GM12878 (cell line): Measurements from ENCODE around the gene RENBP. TPM values are rescaled to one million over a fixed set of nuclear protein-coding genes. Genes with fewer than 3 reads are reported as not detected.

Experiments used
- CBX5 ChIP-seq: sonication (generic); IDR thresholded peaks from 2 replicates; pipeline ENCODE4 v1.6.1; 2016; ENCODE audit warnings: low read depth, moderate library complexity, mild to moderate bottlenecking, inconsistent platforms
- E2F4 ChIP-seq: IDR thresholded peaks from 2 replicates; pipeline ENCODE4 v1.6.1; 2012; ENCODE audit warnings: low read depth, low read length, improper control_type of control experiment
- KAT2A ChIP-seq: conservative IDR thresholded peaks from 2 replicates; pipeline ENCODE4 v1.6.1; 2011; ENCODE audit warnings: low read depth, low read length; ENCODE audit not compliant: control insufficient read depth
- KDM1A ChIP-seq: fragments of 200-600 bp; sonication (generic); IDR thresholded peaks from 2 replicates; pipeline ENCODE4 v1.6.1; 2016; ENCODE audit warnings: borderline replicate concordance
- MEF2A ChIP-seq: IDR thresholded peaks from 2 replicates; pipeline ENCODE4 v1.6.1; 2011; ENCODE audit warnings: low read depth, mild to moderate bottlenecking, low read length, moderate library complexity; ENCODE audit not compliant: insufficient read depth
- MTA3 ChIP-seq: IDR thresholded peaks from 2 replicates; pipeline ENCODE4 v1.6.1; 2012; ENCODE audit warnings: low read length, inconsistent platforms, borderline replicate concordance
- NFYB ChIP-seq: IDR thresholded peaks from 2 replicates; pipeline ENCODE4 v1.6.1; 2011; ENCODE audit warnings: low read depth, mild to moderate bottlenecking, low read length, improper control_type of control experiment, moderate library complexity; ENCODE audit not compliant: insufficient read depth
- PBX3 ChIP-seq: IDR thresholded peaks from 2 replicates; pipeline ENCODE4 v1.6.1; 2011; ENCODE audit warnings: mild to moderate bottlenecking, low read depth, low read length, moderate library complexity; ENCODE audit not compliant: insufficient replicate concordance
- RBBP5 ChIP-seq: fragments of 200-600 bp; sonication (generic); conservative IDR thresholded peaks from 2 replicates; pipeline ENCODE4 v1.6.1; 2016
- TCF12 ChIP-seq: IDR thresholded peaks from 2 replicates; pipeline ENCODE4 v1.6.1; 2011; ENCODE audit warnings: low read depth, mild to moderate bottlenecking, low read length
- YBX1 ChIP-seq: fragments of 450-650 bp; IDR thresholded peaks from 2 replicates; pipeline ENCODE4 v1.6.1; 2016; ENCODE audit warnings: antibody characterized with exemption
- polyA plus RNA-seq, 11 experiments: library from polyadenylated mRNA; depleted of rRNA in 4 of 11; unstranded in 6 of 11; stranded (reverse) in 5 of 11; fragments of >200 nt; fragmentation: Nextera tagmentation in 4 of 11; fragmentation: Illumina TruSeq in 1 of 11; extraction: Ambion mirVana in 4 of 11; extraction: Trizol in 1 of 11; gene quantifications; 1 replicate in 1 of 11; 2 replicates in 10 of 11; pipeline versions ENCODE4 v1.2.1 to v1.2.3, GENCODE V29; 2011 to 2016; ENCODE audit warnings: inconsistent platforms in 2 of 11, missing spikeins in 2 of 11, low read depth in 1 of 11
- total RNA-seq, 4 experiments: library from RNA; depleted of rRNA in 3 of 4; stranded (reverse); fragments of >200 nt in 3 of 4; fragmentation: Illumina TruSeq in 1 of 4; extraction: Trizol in 1 of 4; gene quantifications; 2 replicates each; pipeline versions ENCODE4 v1.2.1 to v1.2.3, GENCODE V29; 2013 to 2021
- TF ChIP-seq, protein P1 (sequence below): fragments of 450-650 bp; conservative IDR thresholded peaks from 2 replicates; pipeline ENCODE4 v1.6.1; 2017; ENCODE audit warnings: mild to moderate bottlenecking, moderate library complexity
- TF ChIP-seq, protein P2 (sequence below), 3 experiments: IDR thresholded peaks in 2 of 3; conservative IDR thresholded peaks in 1 of 3; 2 replicates each; pipeline ENCODE4 v1.5.1; 2011; ENCODE audit warnings: low read depth in 3 of 3, low read length in 3 of 3, mild to moderate bottlenecking in 3 of 3, control low read depth in 2 of 3, moderate library complexity in 2 of 3, inconsistent platforms in 1 of 3, mixed read lengths in 1 of 3; ENCODE audit not compliant: control insufficient read depth in 2 of 3, insufficient read depth in 1 of 3; ENCODE audit errors: extremely low read depth in 1 of 3
- TF ChIP-seq, protein P3 (sequence below): fragments of 450-650 bp; IDR thresholded peaks from 2 replicates; pipeline ENCODE4 v1.6.1; 2018; ENCODE audit warnings: borderline replicate concordance, mild to moderate bottlenecking; ENCODE audit not compliant: partially characterized antibody
- TF ChIP-seq, protein P4 (sequence below): fragments of 150-350 bp; IDR thresholded peaks from 2 replicates; pipeline ENCODE4 v1.6.1; 2016; ENCODE audit warnings: low read depth, low read length

The RENBP gene
- total and polyA plus RNA-seq, 10 of the 15 experiments (the other 5 are each of a cell fraction or from before 2014, with no cell fraction given): 0.36 to 4.9 (median 1.8) TPM; not detected in 3

- peak; percentile 64 for TF ChIP-seq PBX3
- peak; percentile 60; the same call in 1 of the 2 replicates for TF ChIP-seq MTA3
- 0 out of 2 replicates have a peak, but pooled peaks have one; percentile 35 for TF ChIP-seq NFYB
- TF ChIP-seq MEF2A: no peak
- TF ChIP-seq RBBP5: no peak
- no peak for TF ChIP-seq E2F4
- TF ChIP-seq, protein P1, sequence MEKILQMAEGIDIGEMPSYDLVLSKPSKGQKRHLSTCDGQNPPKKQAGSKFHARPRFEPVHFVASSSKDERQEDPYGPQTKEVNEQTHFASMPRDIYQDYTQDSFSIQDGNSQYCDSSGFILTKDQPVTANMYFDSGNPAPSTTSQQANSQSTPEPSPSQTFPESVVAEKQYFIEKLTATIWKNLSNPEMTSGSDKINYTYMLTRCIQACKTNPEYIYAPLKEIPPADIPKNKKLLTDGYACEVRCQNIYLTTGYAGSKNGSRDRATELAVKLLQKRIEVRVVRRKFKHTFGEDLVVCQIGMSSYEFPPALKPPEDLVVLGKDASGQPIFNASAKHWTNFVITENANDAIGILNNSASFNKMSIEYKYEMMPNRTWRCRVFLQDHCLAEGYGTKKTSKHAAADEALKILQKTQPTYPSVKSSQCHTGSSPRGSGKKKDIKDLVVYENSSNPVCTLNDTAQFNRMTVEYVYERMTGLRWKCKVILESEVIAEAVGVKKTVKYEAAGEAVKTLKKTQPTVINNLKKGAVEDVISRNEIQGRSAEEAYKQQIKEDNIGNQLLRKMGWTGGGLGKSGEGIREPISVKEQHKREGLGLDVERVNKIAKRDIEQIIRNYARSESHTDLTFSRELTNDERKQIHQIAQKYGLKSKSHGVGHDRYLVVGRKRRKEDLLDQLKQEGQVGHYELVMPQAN: 0 out of 2 replicates have a peak, but pooled peaks have one; percentile 31
- TF ChIP-seq TCF12: peak; percentile 92
- TF ChIP-seq YBX1: no peak
- TF ChIP-seq CBX5: no peak
- TF ChIP-seq, protein P2, sequence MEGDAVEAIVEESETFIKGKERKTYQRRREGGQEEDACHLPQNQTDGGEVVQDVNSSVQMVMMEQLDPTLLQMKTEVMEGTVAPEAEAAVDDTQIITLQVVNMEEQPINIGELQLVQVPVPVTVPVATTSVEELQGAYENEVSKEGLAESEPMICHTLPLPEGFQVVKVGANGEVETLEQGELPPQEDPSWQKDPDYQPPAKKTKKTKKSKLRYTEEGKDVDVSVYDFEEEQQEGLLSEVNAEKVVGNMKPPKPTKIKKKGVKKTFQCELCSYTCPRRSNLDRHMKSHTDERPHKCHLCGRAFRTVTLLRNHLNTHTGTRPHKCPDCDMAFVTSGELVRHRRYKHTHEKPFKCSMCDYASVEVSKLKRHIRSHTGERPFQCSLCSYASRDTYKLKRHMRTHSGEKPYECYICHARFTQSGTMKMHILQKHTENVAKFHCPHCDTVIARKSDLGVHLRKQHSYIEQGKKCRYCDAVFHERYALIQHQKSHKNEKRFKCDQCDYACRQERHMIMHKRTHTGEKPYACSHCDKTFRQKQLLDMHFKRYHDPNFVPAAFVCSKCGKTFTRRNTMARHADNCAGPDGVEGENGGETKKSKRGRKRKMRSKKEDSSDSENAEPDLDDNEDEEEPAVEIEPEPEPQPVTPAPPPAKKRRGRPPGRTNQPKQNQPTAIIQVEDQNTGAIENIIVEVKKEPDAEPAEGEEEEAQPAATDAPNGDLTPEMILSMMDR (IDR thresholded peaks at IDR 0.05 in 2 of 3, conservative IDR thresholded peaks at IDR 0.05 in 1 of 3; ENCODE audit: control insufficient read depth in 2 of 3, extremely low read depth in 1 of 3, insufficient read depth in 1 of 3, low read depth in 3 of 3, low read length in 3 of 3): peak in 1 of 3 experiments; percentile 14; a peak in 1 of 6 replicates
- TF ChIP-seq, protein P3, sequence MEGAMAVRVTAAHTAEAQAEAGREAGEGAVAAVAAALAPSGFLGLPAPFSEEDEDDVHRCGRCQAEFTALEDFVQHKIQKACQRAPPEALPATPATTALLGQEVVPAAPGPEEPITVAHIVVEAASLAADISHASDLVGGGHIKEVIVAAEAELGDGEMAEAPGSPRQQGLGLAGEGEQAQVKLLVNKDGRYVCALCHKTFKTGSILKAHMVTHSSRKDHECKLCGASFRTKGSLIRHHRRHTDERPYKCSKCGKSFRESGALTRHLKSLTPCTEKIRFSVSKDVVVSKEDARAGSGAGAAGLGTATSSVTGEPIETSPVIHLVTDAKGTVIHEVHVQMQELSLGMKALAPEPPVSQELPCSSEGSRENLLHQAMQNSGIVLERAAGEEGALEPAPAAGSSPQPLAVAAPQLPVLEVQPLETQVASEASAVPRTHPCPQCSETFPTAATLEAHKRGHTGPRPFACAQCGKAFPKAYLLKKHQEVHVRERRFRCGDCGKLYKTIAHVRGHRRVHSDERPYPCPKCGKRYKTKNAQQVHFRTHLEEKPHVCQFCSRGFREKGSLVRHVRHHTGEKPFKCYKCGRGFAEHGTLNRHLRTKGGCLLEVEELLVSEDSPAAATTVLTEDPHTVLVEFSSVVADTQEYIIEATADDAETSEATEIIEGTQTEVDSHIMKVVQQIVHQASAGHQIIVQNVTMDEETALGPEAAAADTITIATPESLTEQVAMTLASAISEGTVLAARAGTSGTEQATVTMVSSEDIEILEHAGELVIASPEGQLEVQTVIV: no peak
- TF ChIP-seq, protein P4, sequence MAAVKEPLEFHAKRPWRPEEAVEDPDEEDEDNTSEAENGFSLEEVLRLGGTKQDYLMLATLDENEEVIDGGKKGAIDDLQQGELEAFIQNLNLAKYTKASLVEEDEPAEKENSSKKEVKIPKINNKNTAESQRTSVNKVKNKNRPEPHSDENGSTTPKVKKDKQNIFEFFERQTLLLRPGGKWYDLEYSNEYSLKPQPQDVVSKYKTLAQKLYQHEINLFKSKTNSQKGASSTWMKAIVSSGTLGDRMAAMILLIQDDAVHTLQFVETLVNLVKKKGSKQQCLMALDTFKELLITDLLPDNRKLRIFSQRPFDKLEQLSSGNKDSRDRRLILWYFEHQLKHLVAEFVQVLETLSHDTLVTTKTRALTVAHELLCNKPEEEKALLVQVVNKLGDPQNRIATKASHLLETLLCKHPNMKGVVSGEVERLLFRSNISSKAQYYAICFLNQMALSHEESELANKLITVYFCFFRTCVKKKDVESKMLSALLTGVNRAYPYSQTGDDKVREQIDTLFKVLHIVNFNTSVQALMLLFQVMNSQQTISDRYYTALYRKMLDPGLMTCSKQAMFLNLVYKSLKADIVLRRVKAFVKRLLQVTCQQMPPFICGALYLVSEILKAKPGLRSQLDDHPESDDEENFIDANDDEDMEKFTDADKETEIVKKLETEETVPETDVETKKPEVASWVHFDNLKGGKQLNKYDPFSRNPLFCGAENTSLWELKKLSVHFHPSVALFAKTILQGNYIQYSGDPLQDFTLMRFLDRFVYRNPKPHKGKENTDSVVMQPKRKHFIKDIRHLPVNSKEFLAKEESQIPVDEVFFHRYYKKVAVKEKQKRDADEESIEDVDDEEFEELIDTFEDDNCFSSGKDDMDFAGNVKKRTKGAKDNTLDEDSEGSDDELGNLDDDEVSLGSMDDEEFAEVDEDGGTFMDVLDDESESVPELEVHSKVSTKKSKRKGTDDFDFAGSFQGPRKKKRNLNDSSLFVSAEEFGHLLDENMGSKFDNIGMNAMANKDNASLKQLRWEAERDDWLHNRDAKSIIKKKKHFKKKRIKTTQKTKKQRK: no peak
- TF ChIP-seq KAT2A: no peak
- no peak for TF ChIP-seq KDM1A
Observed at GRCh38 chrX:153926858-153927671, 17.4 kb downstream of the RENBP start (continued).
